HCT116 (cell line): ENCODE measurements around the gene ARHGAP10.

ENCODE experiments used
- CBX3 ChIP-seq: IDR thresholded peaks from 2 replicates; pipeline ENCODE4 v1.6.1; 2012; ENCODE audit warnings: low read depth
- EZH2phosphoT487 ChIP-seq: fragments of 200-600 bp; IDR thresholded peaks from 2 replicates; pipeline ENCODE4 v1.6.1; 2018; ENCODE audit warnings: antibody characterized with exemption, borderline replicate concordance
- POLR2A ChIP-seq: IDR thresholded peaks from 2 replicates; pipeline ENCODE4 v1.7.0; 2011; ENCODE audit warnings: borderline replicate concordance; ENCODE audit not compliant: insufficient read depth, insufficient read length; ENCODE audit errors: extremely low read depth
- POLR2AphosphoS5 ChIP-seq: IDR thresholded peaks from 2 replicates; pipeline ENCODE4 v1.6.1; 2011; ENCODE audit warnings: mild to moderate bottlenecking, low read depth, low read length, moderate library complexity
- RAD21 ChIP-seq: IDR thresholded peaks from 2 replicates; pipeline ENCODE4 v1.6.1; 2012; ENCODE audit warnings: low read depth, mild to moderate bottlenecking
- SP1 ChIP-seq: IDR thresholded peaks from 2 replicates; pipeline ENCODE4 v1.6.1; 2012; ENCODE audit warnings: low read depth
- TCF7L2 ChIP-seq: IDR thresholded peaks from 2 replicates; pipeline ENCODE4 v1.7.0; 2011; ENCODE audit warnings: borderline replicate concordance, inconsistent platforms; ENCODE audit not compliant: insufficient read depth, insufficient read length; ENCODE audit errors: extremely low read depth
- TF ChIP-seq, protein P1 (sequence below), 3 experiments: fragments of 200-600 bp in 1 of 3; sonication (generic) in 1 of 3; IDR thresholded peaks in 2 of 3; conservative IDR thresholded peaks in 1 of 3; 2 replicates each; pipeline ENCODE4 v1.5.1; 2012 to 2017; ENCODE audit warnings: low read depth in 2 of 3, low read length in 2 of 3, antibody characterized with exemption in 1 of 3, borderline replicate concordance in 1 of 3, control low read depth in 1 of 3, mild to moderate bottlenecking in 1 of 3, mixed read lengths in 1 of 3, mixed run types in 1 of 3, moderate library complexity in 1 of 3; ENCODE audit not compliant: insufficient read depth in 1 of 3
- TF ChIP-seq, protein P2 (sequence below): IDR thresholded peaks from 2 replicates; pipeline ENCODE4 v1.6.1; 2012

DNA sequence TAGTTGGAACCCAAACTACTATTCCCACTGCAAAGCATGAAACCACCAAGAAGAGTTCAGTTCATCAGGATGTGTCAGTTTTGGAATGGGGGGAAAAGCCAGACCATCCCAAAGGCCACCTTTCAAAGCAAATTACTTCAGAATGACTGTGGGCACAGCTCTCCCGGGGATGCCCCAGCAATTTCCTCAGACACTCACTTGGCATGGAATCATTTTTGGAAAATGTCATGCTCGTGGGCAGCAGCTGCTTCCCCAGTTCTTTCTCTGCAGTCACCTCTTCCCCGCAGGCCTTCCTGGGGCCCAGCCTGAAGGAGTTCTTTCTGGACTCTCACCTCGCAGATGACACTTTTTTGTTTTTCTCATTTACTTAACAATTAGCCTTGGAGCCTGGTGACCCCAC is 360.0 kb downstream of the ARHGAP10 start:
- TF ChIP-seq TCF7L2 (no peak), RAD21 (no peak), POLR2AphosphoS5 (no peak), POLR2A (no peak), EZH2phosphoT487 (no peak), SP1 (no peak), CBX3 (no peak)
- TF ChIP-seq, protein P1, sequence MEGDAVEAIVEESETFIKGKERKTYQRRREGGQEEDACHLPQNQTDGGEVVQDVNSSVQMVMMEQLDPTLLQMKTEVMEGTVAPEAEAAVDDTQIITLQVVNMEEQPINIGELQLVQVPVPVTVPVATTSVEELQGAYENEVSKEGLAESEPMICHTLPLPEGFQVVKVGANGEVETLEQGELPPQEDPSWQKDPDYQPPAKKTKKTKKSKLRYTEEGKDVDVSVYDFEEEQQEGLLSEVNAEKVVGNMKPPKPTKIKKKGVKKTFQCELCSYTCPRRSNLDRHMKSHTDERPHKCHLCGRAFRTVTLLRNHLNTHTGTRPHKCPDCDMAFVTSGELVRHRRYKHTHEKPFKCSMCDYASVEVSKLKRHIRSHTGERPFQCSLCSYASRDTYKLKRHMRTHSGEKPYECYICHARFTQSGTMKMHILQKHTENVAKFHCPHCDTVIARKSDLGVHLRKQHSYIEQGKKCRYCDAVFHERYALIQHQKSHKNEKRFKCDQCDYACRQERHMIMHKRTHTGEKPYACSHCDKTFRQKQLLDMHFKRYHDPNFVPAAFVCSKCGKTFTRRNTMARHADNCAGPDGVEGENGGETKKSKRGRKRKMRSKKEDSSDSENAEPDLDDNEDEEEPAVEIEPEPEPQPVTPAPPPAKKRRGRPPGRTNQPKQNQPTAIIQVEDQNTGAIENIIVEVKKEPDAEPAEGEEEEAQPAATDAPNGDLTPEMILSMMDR (IDR thresholded peaks at IDR 0.05 in 2 of 3, conservative IDR thresholded peaks at IDR 0.05 in 1 of 3; ENCODE audit: borderline replicate concordance in 1 of 3, insufficient read depth in 1 of 3, low read depth in 2 of 3, low read length in 2 of 3): no peak
- TF ChIP-seq, protein P2, sequence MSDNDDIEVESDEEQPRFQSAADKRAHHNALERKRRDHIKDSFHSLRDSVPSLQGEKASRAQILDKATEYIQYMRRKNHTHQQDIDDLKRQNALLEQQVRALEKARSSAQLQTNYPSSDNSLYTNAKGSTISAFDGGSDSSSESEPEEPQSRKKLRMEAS: no peak
